Measurements from ENCODE around the gene TMEM141. TPM values are rescaled to one million over a fixed set of nuclear protein-coding genes. Genes with fewer than 3 reads are reported as not detected.
"Not testable (repeated sequence)": the region's sequence is repeated elsewhere in the genome, so short reads cannot be mapped to it uniquely, and the experiment has no call there.

TMEM141 gene
- total RNA-seq, 1 donor from 2014 or later, result 27.8 TPM

GRCh38 chr9:136757751-136758140 is 33.4 kb upstream of the TMEM141 start:
- Mint-ChIP-seq H3K27me3 (ENCODE audit: low read depth) (no peaks in the 10 kb centered on the region), H3K27ac (ENCODE audit: unreplicated experiment) (no peak overlapping the region), H3K9me3 (no peaks in the 10 kb centered on the region), H3K4me3 (no peak overlapping the region), H3K4me1 (peaks cover 5% of the 10 kb centered on the region), H3K36me3 (ENCODE audit: low read depth) (no peaks in the 10 kb centered on the region)
- DNase-seq (ENCODE audit: low read depth, low spot score), result no peak
- TF ChIP-seq, protein P1, sequence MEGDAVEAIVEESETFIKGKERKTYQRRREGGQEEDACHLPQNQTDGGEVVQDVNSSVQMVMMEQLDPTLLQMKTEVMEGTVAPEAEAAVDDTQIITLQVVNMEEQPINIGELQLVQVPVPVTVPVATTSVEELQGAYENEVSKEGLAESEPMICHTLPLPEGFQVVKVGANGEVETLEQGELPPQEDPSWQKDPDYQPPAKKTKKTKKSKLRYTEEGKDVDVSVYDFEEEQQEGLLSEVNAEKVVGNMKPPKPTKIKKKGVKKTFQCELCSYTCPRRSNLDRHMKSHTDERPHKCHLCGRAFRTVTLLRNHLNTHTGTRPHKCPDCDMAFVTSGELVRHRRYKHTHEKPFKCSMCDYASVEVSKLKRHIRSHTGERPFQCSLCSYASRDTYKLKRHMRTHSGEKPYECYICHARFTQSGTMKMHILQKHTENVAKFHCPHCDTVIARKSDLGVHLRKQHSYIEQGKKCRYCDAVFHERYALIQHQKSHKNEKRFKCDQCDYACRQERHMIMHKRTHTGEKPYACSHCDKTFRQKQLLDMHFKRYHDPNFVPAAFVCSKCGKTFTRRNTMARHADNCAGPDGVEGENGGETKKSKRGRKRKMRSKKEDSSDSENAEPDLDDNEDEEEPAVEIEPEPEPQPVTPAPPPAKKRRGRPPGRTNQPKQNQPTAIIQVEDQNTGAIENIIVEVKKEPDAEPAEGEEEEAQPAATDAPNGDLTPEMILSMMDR (conservative IDR thresholded peaks at IDR 0.05), result no peak

GRCh38 chr9:136759001-136759400 is 32.1 kb upstream of the TMEM141 start:
- no peak for DNase-seq (ENCODE audit: low read depth, low spot score)
- H3K27ac Mint-ChIP-seq (ENCODE audit: unreplicated experiment), result no peak overlapping the region
- no peaks in the 10 kb centered on the region for H3K36me3 Mint-ChIP-seq (ENCODE audit: low read depth)
- H3K27me3 Mint-ChIP-seq (ENCODE audit: low read depth), result no peaks in the 10 kb centered on the region
- no peak overlapping the region for H3K4me3 Mint-ChIP-seq
- H3K9me3 Mint-ChIP-seq, result no peaks in the 10 kb centered on the region
- TF ChIP-seq, protein P1 (conservative IDR thresholded peaks at IDR 0.05), result no peak
- peaks cover 5% of the 10 kb centered on the region for H3K4me1 Mint-ChIP-seq

DNA sequence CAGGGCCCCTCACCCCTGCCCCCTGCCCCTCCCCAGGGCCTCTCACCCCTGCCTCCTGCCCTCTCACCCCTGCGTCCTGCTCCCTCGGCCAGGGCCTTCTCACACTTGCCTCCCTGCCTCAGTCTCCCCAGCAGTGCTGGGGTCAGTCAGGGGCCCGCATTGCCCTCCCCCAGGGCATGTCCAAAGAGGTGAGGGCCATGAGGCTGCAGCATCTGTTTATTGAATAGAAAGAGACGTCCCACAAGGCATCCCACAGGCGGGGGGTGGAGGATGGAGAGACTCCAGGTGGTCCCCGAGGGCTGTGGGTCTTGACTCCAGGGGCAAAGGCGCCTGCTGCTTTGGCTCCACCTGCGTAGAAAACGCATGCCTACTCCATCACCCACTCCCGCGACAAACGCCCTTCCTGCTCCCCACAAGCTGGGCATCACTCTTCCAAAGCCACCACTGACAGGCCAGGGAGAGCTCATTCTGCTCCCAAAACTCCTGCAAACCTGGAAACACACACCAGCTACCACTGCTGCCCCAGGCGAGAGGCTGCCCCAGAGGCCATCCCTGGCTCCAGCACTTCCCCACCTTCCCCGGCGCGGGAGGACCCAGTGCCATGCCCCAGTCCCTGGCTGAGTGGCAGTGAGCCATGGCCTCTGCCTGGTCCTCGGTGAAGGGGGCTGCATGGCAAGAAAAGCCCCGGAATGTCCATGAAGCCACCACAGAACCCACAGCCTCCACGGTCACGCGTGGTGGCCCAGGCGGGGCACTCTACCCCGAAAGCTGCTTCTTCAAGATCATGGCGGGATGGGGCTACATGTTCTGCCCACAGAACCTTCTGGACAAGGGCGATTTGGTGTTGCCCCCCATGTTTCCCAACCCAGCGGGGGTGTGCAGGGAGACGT is 31.5 kb upstream of the TMEM141 start:
- H3K27ac Mint-ChIP-seq (ENCODE audit: unreplicated experiment), result no peak overlapping the region
- DNase-seq (ENCODE audit: low read depth, low spot score), result no peak
- no peaks in the 10 kb centered on the region for H3K27me3 Mint-ChIP-seq (ENCODE audit: low read depth)
- peaks cover 5% of the 10 kb centered on the region for H3K4me1 Mint-ChIP-seq
- H3K4me3 Mint-ChIP-seq, result no peak overlapping the region
- no peaks in the 10 kb centered on the region for H3K36me3 Mint-ChIP-seq (ENCODE audit: low read depth)
- TF ChIP-seq, protein P1 (conservative IDR thresholded peaks at IDR 0.05), result no peak
- H3K9me3 Mint-ChIP-seq, result no peaks in the 10 kb centered on the region

GRCh38 chr9:136760424-136760823 is 30.7 kb upstream of the TMEM141 start:
- DNase-seq (ENCODE audit: low read depth, low spot score), result no peak
- H3K27ac Mint-ChIP-seq (ENCODE audit: unreplicated experiment), result no peak overlapping the region
- H3K9me3 Mint-ChIP-seq, result no peaks in the 10 kb centered on the region
- H3K4me1 Mint-ChIP-seq, result peaks cover 5% of the 10 kb centered on the region
- no peak overlapping the region for H3K4me3 Mint-ChIP-seq
- TF ChIP-seq, protein P1 (conservative IDR thresholded peaks at IDR 0.05), result no peak
- H3K36me3 Mint-ChIP-seq (ENCODE audit: low read depth), result no peaks in the 10 kb centered on the region
- H3K27me3 Mint-ChIP-seq (ENCODE audit: low read depth), result no peaks in the 10 kb centered on the region

- TF ChIP-seq, protein P1 (conservative IDR thresholded peaks at IDR 0.05), result peak; percentile 65
- H3K27ac Mint-ChIP-seq (ENCODE audit: unreplicated experiment); H3K36me3 Mint-ChIP-seq (ENCODE audit: low read depth); H3K27me3 Mint-ChIP-seq (ENCODE audit: low read depth); H3K9me3 Mint-ChIP-seq; H3K4me1 Mint-ChIP-seq; H3K4me3 Mint-ChIP-seq: not testable (repeated sequence)
- DNase-seq (ENCODE audit: low read depth, low spot score), result peak; percentile 70
Measured at GRCh38 chr9:136760834-136761544, 30.2 kb upstream of the TMEM141 start.

Measured in neural crest cell (in vitro differentiated cells).